HCT116 (cell line): ENCODE measurements around the gene RNF152. TPM values are rescaled to one million over a fixed set of nuclear protein-coding genes. Genes with fewer than 3 reads are reported as not detected.

Experiments used
- ATAC-seq: fragments of 200-7000 bp; cut with Tn5 transposase; 2 replicates; pipeline ENCODE4 v1.9.1; 2020; ENCODE audit warnings: mild to moderate bottlenecking, moderate library complexity
- BruUV-seq: library from RNA; stranded (reverse); fragments of 400-500 nt; replicated peaks from 2 replicates; lab custom pipeline; 2021; lab: Mats Ljungman, UMichigan
- CTCF ChIA-PET: fragments of 300-600 bp; sonication (Branson Sonifier 250); formaldehyde crosslinking; loops from one replicate; lab custom pipeline; 2021; ENCODE audit warnings: antibody characterized with exemption; lab: Charles Lee
- POLR2A ChIA-PET: fragments of 300-600, 350-600 bp; sonication (Branson Sonifier 250); formaldehyde crosslinking; loops from one replicate; lab custom pipeline; 2021; ENCODE audit warnings: antibody characterized with exemption; lab: Charles Lee
- RAD21 ChIA-PET, 2 experiments: fragments of 300-600 bp; sonication (Branson Sonifier 250); formaldehyde crosslinking; loops; one replicate each; lab custom pipeline; 2023; ENCODE audit warnings: low total read pairs in 2 of 2; ENCODE audit not compliant: uncharacterized antibody in 2 of 2, unreplicated experiment in 2 of 2, low non-redundant PET in 1 of 2; lab: Charles Lee
- DNase-seq: peaks from one replicate; pipeline ENCODE4 v3.0.0-alpha.2; 2010; ENCODE audit warnings: low read depth, low spot score
- H2AFZ ChIP-seq: fragments of 200-600 bp; shearing (Covaris generic), sonication (generic); 2 replicates; pipeline ENCODE4 v1.6.1; 2017; ENCODE audit warnings: low read depth, mixed run types, mixed read lengths, antibody characterized with exemption, low read length; ENCODE audit not compliant: poor library complexity, severe bottlenecking
- H3K27ac ChIP-seq: 2 replicates; pipeline ENCODE4 v1.5.1; 2012; ENCODE audit warnings: low read depth, low read length
- H3K27me3 ChIP-seq: fragments of 200-600 bp; sonication (generic); 2 replicates; pipeline ENCODE4 v1.6.1; 2016; ENCODE audit warnings: mixed run types, low read length, mixed read lengths; ENCODE audit not compliant: insufficient read depth
- H3K36me3 ChIP-seq, 2 experiments: fragments of 200-500 bp in 1 of 2; fragments of 200-600 bp in 1 of 2; sonication (Bioruptor generic) in 1 of 2; sonication (generic) in 1 of 2; 2 replicates each; pipeline versions ENCODE4 v1.5.1 to v1.6.1; 2014 to 2016; ENCODE audit warnings: low read length in 2 of 2, inconsistent platforms in 1 of 2, mixed read lengths in 1 of 2, mixed run types in 1 of 2; ENCODE audit not compliant: insufficient read depth in 2 of 2, control insufficient read depth in 1 of 2
- H3K4me1 ChIP-seq, 2 experiments: fragments of 200-600 bp in 1 of 2; sonication (generic) in 1 of 2; 2 replicates each; pipeline versions ENCODE4 v1.5.1 to v1.6.1; 2012 to 2017; ENCODE audit warnings: low read length in 2 of 2, inconsistent platforms in 1 of 2, mild to moderate bottlenecking in 1 of 2, mixed read lengths in 1 of 2, mixed run types in 1 of 2, moderate library complexity in 1 of 2; ENCODE audit not compliant: insufficient read depth in 2 of 2, control insufficient read depth in 1 of 2
- H3K4me2 ChIP-seq: fragments of 200-600 bp; sonication (generic); 2 replicates; pipeline ENCODE4 v1.6.1; 2017; ENCODE audit warnings: mixed run types, low read length, mixed read lengths
- H3K4me3 ChIP-seq, 2 experiments: fragments of 200-600 bp in 1 of 2; sonication (generic) in 1 of 2; replicated peaks in 1 of 2; 2 replicates each; pipeline ENCODE4 v1.5.1; 2011 to 2016; ENCODE audit warnings: low read length in 2 of 2, control low read depth in 1 of 2, low read depth in 1 of 2, mild to moderate bottlenecking in 1 of 2, mixed read lengths in 1 of 2, mixed run types in 1 of 2
- H3K79me2 ChIP-seq: fragments of 200-600 bp; sonication (generic); 2 replicates; pipeline ENCODE4 v1.6.1; 2017; ENCODE audit warnings: mild to moderate bottlenecking, mixed run types, low read length, moderate library complexity, mixed read lengths; ENCODE audit not compliant: insufficient read depth
- H3K9ac ChIP-seq: fragments of 200-600 bp; sonication (generic); 2 replicates; pipeline ENCODE4 v1.6.1; 2016; ENCODE audit warnings: low read length, mixed read lengths
- H3K9me2 ChIP-seq: fragments of 200-600 bp; sonication (generic), shearing (Covaris generic); 2 replicates; pipeline ENCODE4 v1.6.1; 2017; ENCODE audit warnings: mixed run types, mild to moderate bottlenecking, moderate library complexity; ENCODE audit not compliant: insufficient read depth
- H3K9me3 ChIP-seq, 2 experiments: fragments of 200-500 bp in 1 of 2; fragments of 200-600 bp in 1 of 2; sonication (Bioruptor generic) in 1 of 2; sonication (generic) in 1 of 2; 2 replicates each; pipeline ENCODE4 v1.6.1; 2014 to 2017; ENCODE audit warnings: low read length in 2 of 2, mixed read lengths in 2 of 2, inconsistent platforms in 1 of 2, low read depth in 1 of 2, mild to moderate bottlenecking in 1 of 2, mixed run types in 1 of 2, moderate library complexity in 1 of 2; ENCODE audit not compliant: control insufficient read depth in 1 of 2, insufficient read depth in 1 of 2
- H4K20me1 ChIP-seq: fragments of 200-600 bp; sonication (generic), shearing (Covaris generic); 2 replicates; pipeline ENCODE4 v1.6.1; 2017; ENCODE audit warnings: mixed run types, mild to moderate bottlenecking, moderate library complexity; ENCODE audit not compliant: insufficient read depth
- CBX3 ChIP-seq: IDR thresholded peaks from 2 replicates; pipeline ENCODE4 v1.6.1; 2012; ENCODE audit warnings: low read depth
- CEBPB ChIP-seq: IDR thresholded peaks from 2 replicates; pipeline ENCODE4 v1.6.1; 2012; ENCODE audit warnings: low read depth
- CTCF ChIP-seq, 3 experiments: fragments of 200-600 bp in 1 of 3; sonication (generic) in 1 of 3; IDR thresholded peaks in 2 of 3; conservative IDR thresholded peaks in 1 of 3; 2 replicates each; pipeline ENCODE4 v1.5.1; 2012 to 2017; ENCODE audit warnings: low read depth in 2 of 3, low read length in 2 of 3, antibody characterized with exemption in 1 of 3, borderline replicate concordance in 1 of 3, control low read depth in 1 of 3, mild to moderate bottlenecking in 1 of 3, mixed read lengths in 1 of 3, mixed run types in 1 of 3, moderate library complexity in 1 of 3; ENCODE audit not compliant: insufficient read depth in 1 of 3
- SIN3A ChIP-seq: IDR thresholded peaks from 2 replicates; pipeline ENCODE4 v1.6.1; 2012; ENCODE audit warnings: low read depth
- TCF7L2 ChIP-seq: IDR thresholded peaks from 2 replicates; pipeline ENCODE4 v1.7.0; 2011; ENCODE audit warnings: borderline replicate concordance, inconsistent platforms; ENCODE audit not compliant: insufficient read depth, insufficient read length; ENCODE audit errors: extremely low read depth
- ZFX ChIP-seq: fragments of 450-650 bp; IDR thresholded peaks from 2 replicates; pipeline ENCODE4 v1.6.1; 2017
- intact Hi-C: fragments of 100-400 bp; cut with micrococcal nuclease; formaldehyde crosslinking; loops from 2 replicates; pipeline ENCODE4 v1.10.0; 2022
- total RNA-seq: library from RNA; stranded (reverse); gene quantifications from one replicate; pipeline ENCODE4 v1.2.1, GENCODE V29; 2021; ENCODE audit not compliant: unreplicated experiment

RNF152 gene
- total RNA-seq, 1 experiment from 2014 or later, result 0.47 TPM

GRCh38 chr18:61893309-61893970 is 633 bp upstream of the RNF152 start:
- Histone ChIP-seq H3K4me3 (peak overlapping the region; percentile 48 to 61), H3K9me2 (no peaks in the 10 kb centered on the region), H3K27me3 (peaks cover 8% of the 10 kb centered on the region; the same call in 1 of the 2 replicates), H4K20me1 (no peaks in the 10 kb centered on the region), H3K36me3 (no peaks in the 10 kb centered on the region), H3K4me1 (peaks cover 0 to 15% of the 10 kb centered on the region in 2 experiments; a peak in 1 of 4 replicates), H3K27ac (no peak overlapping the region), H3K9ac (no peak overlapping the region), H3K9me3 (no peaks in the 10 kb centered on the region), H2AFZ (no peak overlapping the region), H3K4me2 (peak overlapping the region; percentile 84), H3K79me2 (no peaks in the 10 kb centered on the region)
- BruUV-seq, result no TSS peak
- ChIA-PET POLR2A (interaction anchor here (0.9 kb wide), 1 partner anchor 10 kb away, joined by 3 read pairs; no protein-coding TSS in a partner anchor), CTCF (interaction anchor here (1.2 kb wide), 1 partner anchor 311 kb away, joined by 5 read pairs; no protein-coding TSS in a partner anchor), RAD21 (no interaction called here)
- TF ChIP-seq ZFX (no peak), CBX3 (no peak), CEBPB (no peak), SIN3A (no peak)
- intact Hi-C loops, result loop anchor here (5.0 kb wide), 1 partner anchor 311 kb away; no protein-coding TSS in a partner anchor
- ATAC-seq (peak; percentile 57), DNase-seq (no peak)

GRCh38 chr18:61891894-61892293 is 913 bp downstream of the RNF152 start:
- Histone ChIP-seq H4K20me1 (no peaks in the 10 kb centered on the region), H3K4me2 (no peak overlapping the region), H3K9ac (no peak overlapping the region), H3K79me2 (no peaks in the 10 kb centered on the region), H3K27ac (no peak overlapping the region), H2AFZ (no peak overlapping the region), H3K27me3 (peaks cover 8% of the 10 kb centered on the region; the same call in 1 of the 2 replicates), H3K36me3 (no peaks in the 10 kb centered on the region), H3K4me3 (no peak overlapping the region), H3K9me2 (no peaks in the 10 kb centered on the region), H3K9me3 (no peaks in the 10 kb centered on the region), H3K4me1 (peaks cover 0 to 15% of the 10 kb centered on the region in 2 experiments; a peak in 1 of 4 replicates)
- ATAC-seq, result no peak
- no TSS peak for BruUV-seq
- POLR2A ChIA-PET, result no interaction called here
- intact Hi-C loops, result loop anchor here (5.0 kb wide), 1 partner anchor 310 kb away; no protein-coding TSS in a partner anchor
- TF ChIP-seq CTCF (IDR thresholded peaks at IDR 0.05 in 2 of 3, conservative IDR thresholded peaks at IDR 0.05 in 1 of 3; ENCODE audit: borderline replicate concordance in 1 of 3, insufficient read depth in 1 of 3, low read depth in 2 of 3, low read length in 2 of 3) (no peak), TCF7L2 (no peak)
- CTCF ChIA-PET, result no interaction called here
- no peak for DNase-seq
- RAD21 ChIA-PET, result no interaction called here
